ENCODE data around the gene FGFRL1. TPM values are rescaled to one million over a fixed set of nuclear protein-coding genes. Genes with fewer than 3 reads are reported as not detected.

The FGFRL1 gene
- polyA plus RNA-seq, 1 donor (not counting 4 experiments of a cell fraction or from before 2014, with no cell fraction given): 2.8 TPM

DNA sequence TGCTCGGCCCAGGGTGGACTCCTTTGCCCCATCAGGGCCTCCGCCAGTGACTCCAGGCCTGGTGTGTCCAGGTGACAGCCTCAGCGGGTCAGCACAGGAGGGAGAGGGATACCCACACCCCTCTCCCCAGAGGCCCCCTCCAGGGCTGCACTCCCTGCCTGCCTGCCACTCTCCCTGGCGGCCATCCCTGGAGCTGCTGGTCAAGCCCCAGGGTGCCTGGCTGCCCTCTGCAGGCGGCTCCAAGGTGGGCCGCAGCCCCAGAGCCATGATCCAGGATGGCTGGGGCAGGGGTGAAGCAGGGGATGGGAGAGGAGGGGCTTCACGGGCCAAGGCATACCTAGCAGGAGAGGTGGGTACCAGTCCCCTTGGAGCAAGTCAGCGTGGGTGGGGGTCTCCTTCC, 3.8 kb downstream of the FGFRL1 start:
- H3K4me3 ChIP-seq (ENCODE audit: control insufficient read depth in 2 of 3, extremely low read depth in 1 of 3, insufficient read depth in 2 of 3, low read depth in 1 of 3, low read length in 3 of 3): no peak overlapping the region
- H3K27me3 ChIP-seq (ENCODE audit: control insufficient read depth, extremely low read depth, insufficient read depth, low read length): no peaks in the 10 kb centered on the region
- H3K4me1 ChIP-seq (ENCODE audit: control insufficient read depth, extremely low read depth, insufficient read depth, low read length): peaks cover 6% of the 10 kb centered on the region
- no peak overlapping the region for H2AFZ ChIP-seq (ENCODE audit: control insufficient read depth, low read length)
- no peak for FAIRE-seq
- dilution Hi-C loops (cut with MboI; ENCODE audit: extremely low pct_ligation_motif_present, low sequenced_read_pairs): no loop called here
- H3K4me2 ChIP-seq (ENCODE audit: control insufficient read depth, extremely low read depth, insufficient read depth, low read depth, low read length): no peak overlapping the region
- no peaks in the 10 kb centered on the region for H3K36me3 ChIP-seq (ENCODE audit: control insufficient read depth in 2 of 2, extremely low read depth in 1 of 2, insufficient read depth in 2 of 2, low read length in 2 of 2)
- no peaks in the 10 kb centered on the region for H3K9me3 ChIP-seq (ENCODE audit: control insufficient read depth, low read depth, low read length)
- no peaks in the 10 kb centered on the region for H3K79me2 ChIP-seq (ENCODE audit: control insufficient read depth, insufficient read depth, low read length)
- no peak overlapping the region for H3K27ac ChIP-seq (ENCODE audit: control insufficient read depth, insufficient read depth, low read length)
- H3K9ac ChIP-seq (ENCODE audit: control insufficient read depth, extremely low read depth, insufficient read depth, low read length): no peak overlapping the region
- TF ChIP-seq EZH2 (IDR thresholded peaks at IDR 0.05; ENCODE audit: low read length) (no peak), CTCF (optimal IDR thresholded peaks at IDR 0.05 in 1 of 3, IDR thresholded peaks at IDR 0.05 in 1 of 3, conservative IDR thresholded peaks at IDR 0.05 in 1 of 3; ENCODE audit: extremely low read depth in 1 of 3, insufficient read depth in 2 of 3, low read length in 3 of 3) (no peak)
- H3K9me1 ChIP-seq (ENCODE audit: control insufficient read depth, extremely low read depth, insufficient read depth, low read length): no peaks in the 10 kb centered on the region
- H4K20me1 ChIP-seq (ENCODE audit: control insufficient read depth, extremely low read depth, insufficient read depth, low read length): peaks cover 2% of the 10 kb centered on the region
- no peak for DNase-seq (ENCODE audit: low read depth, low spot score)

DNA sequence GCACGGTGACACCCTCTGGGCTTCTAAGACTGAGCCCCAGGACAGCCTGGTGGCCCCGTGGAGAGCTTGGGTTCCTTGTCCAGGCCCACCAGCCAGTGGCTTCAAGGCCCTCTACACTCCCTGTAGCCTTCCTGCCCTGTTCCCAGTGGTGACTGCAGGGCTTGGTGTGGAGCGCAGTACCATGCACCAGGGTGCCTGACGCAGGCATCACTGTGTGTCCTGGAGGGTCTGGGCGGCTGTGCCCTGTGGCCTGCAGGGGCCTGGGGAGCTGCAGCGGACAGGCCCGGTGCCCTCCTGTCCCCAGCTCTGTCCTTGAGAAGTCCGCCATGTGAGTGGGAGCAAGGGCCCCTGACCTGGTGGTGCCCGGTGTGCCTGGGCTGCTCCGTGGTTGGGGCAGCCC, 4.3 kb downstream of the FGFRL1 start:
- H4K20me1 ChIP-seq (ENCODE audit: control insufficient read depth, extremely low read depth, insufficient read depth, low read length): peaks cover 2% of the 10 kb centered on the region
- no peak overlapping the region for H3K27ac ChIP-seq (ENCODE audit: control insufficient read depth, insufficient read depth, low read length)
- no peaks in the 10 kb centered on the region for H3K9me1 ChIP-seq (ENCODE audit: control insufficient read depth, extremely low read depth, insufficient read depth, low read length)
- TF ChIP-seq CTCF (optimal IDR thresholded peaks at IDR 0.05 in 1 of 3, IDR thresholded peaks at IDR 0.05 in 1 of 3, conservative IDR thresholded peaks at IDR 0.05 in 1 of 3; ENCODE audit: extremely low read depth in 1 of 3, insufficient read depth in 2 of 3, low read length in 3 of 3) (no peak), EZH2 (IDR thresholded peaks at IDR 0.05; ENCODE audit: low read length) (no peak)
- no peaks in the 10 kb centered on the region for H3K79me2 ChIP-seq (ENCODE audit: control insufficient read depth, insufficient read depth, low read length)
- H3K4me3 ChIP-seq (ENCODE audit: control insufficient read depth in 2 of 3, extremely low read depth in 1 of 3, insufficient read depth in 2 of 3, low read depth in 1 of 3, low read length in 3 of 3): no peak overlapping the region
- no peak overlapping the region for H3K4me2 ChIP-seq (ENCODE audit: control insufficient read depth, extremely low read depth, insufficient read depth, low read depth, low read length)
- no peak overlapping the region for H3K9ac ChIP-seq (ENCODE audit: control insufficient read depth, extremely low read depth, insufficient read depth, low read length)
- no peak for DNase-seq (ENCODE audit: low read depth, low spot score)
- no peak for FAIRE-seq
- peaks cover under 1% of the 10 kb centered on the region for H3K4me1 ChIP-seq (ENCODE audit: control insufficient read depth, extremely low read depth, insufficient read depth, low read length)
- no peaks in the 10 kb centered on the region for H3K36me3 ChIP-seq (ENCODE audit: control insufficient read depth in 2 of 2, extremely low read depth in 1 of 2, insufficient read depth in 2 of 2, low read length in 2 of 2)
- H3K27me3 ChIP-seq (ENCODE audit: control insufficient read depth, extremely low read depth, insufficient read depth, low read length): no peaks in the 10 kb centered on the region
- no peaks in the 10 kb centered on the region for H3K9me3 ChIP-seq (ENCODE audit: control insufficient read depth, low read depth, low read length)
- H2AFZ ChIP-seq (ENCODE audit: control insufficient read depth, low read length): no peak overlapping the region
- dilution Hi-C loops (cut with MboI; ENCODE audit: extremely low pct_ligation_motif_present, low sequenced_read_pairs): no loop called here

Measured in keratinocyte (primary cell).